PFSK-1 (cell line): ENCODE results near the gene KDM4C.

ENCODE experiments used
- POLR2AphosphoS5 ChIP-seq: IDR thresholded peaks from 2 replicates; pipeline ENCODE4 v1.6.1; 2012; ENCODE audit warnings: low read depth, mild to moderate bottlenecking, control low read depth, low read length, moderate library complexity
- REST ChIP-seq, 2 experiments: IDR thresholded peaks; 2 replicates each; pipeline versions ENCODE4 v1.6.1 to v1.8.0; 2011 to 2012; ENCODE audit warnings: low read depth in 2 of 2, low read length in 2 of 2, control low read depth in 1 of 2, inconsistent platforms in 1 of 2, mild to moderate bottlenecking in 1 of 2, moderate library complexity in 1 of 2; ENCODE audit not compliant: insufficient read depth in 1 of 2
- TAF1 ChIP-seq: IDR thresholded peaks from 2 replicates; pipeline ENCODE4 v1.6.1; 2012; ENCODE audit warnings: low read length, control low read depth, borderline replicate concordance; ENCODE audit not compliant: insufficient read depth

GRCh38 chr9:6785682-6786081 is 27.9 kb downstream of the KDM4C start:
- TF ChIP-seq POLR2AphosphoS5 (no peak), REST (IDR thresholded peaks at IDR 0.05; ENCODE audit: insufficient read depth in 1 of 2, low read depth in 2 of 2, low read length in 2 of 2) (no peak), TAF1 (no peak)
